WI38 (cell line): ENCODE measurements around the gene ELOB.

ENCODE experiments used
- H3K4me3 ChIP-seq: 2 replicates; pipeline ENCODE4 v1.5.1; 2011; ENCODE audit warnings: low read depth, mild to moderate bottlenecking, control low read depth, low read length
- TF ChIP-seq, protein P1 (sequence below): IDR thresholded peaks from 2 replicates; pipeline ENCODE4 v1.5.1; 2012; ENCODE audit warnings: low read depth, mild to moderate bottlenecking, control low read depth, low read length

The ELOB gene

DNA sequence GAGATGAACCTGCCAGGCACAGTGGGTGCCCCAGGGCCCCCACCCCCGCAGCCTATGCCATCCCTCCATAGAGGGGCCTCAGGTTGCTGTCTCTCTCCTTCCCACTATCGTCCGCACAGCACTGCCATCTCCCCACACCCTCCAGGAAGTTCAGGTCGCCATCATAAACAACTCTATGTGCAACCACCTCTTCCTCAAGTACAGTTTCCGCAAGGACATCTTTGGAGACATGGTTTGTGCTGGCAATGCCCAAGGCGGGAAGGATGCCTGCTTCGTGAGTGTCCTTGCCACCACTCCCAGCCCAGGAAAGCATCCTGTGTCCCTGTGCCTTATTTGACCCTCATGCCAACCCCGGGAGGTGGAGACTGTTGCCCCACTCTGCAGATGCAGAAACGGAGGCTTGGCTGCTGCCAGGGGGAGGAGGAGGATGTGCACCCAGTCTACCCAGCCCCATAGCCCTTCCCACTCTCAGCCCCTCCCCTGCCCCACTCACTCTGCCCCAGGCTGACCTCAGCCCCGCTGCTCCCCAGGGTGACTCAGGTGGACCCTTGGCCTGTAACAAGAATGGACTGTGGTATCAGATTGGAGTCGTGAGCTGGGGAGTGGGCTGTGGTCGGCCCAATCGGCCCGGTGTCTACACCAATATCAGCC is 43.9 kb upstream of the ELOB start:
- no peak overlapping the region for H3K4me3 ChIP-seq
- TF ChIP-seq, protein P1, sequence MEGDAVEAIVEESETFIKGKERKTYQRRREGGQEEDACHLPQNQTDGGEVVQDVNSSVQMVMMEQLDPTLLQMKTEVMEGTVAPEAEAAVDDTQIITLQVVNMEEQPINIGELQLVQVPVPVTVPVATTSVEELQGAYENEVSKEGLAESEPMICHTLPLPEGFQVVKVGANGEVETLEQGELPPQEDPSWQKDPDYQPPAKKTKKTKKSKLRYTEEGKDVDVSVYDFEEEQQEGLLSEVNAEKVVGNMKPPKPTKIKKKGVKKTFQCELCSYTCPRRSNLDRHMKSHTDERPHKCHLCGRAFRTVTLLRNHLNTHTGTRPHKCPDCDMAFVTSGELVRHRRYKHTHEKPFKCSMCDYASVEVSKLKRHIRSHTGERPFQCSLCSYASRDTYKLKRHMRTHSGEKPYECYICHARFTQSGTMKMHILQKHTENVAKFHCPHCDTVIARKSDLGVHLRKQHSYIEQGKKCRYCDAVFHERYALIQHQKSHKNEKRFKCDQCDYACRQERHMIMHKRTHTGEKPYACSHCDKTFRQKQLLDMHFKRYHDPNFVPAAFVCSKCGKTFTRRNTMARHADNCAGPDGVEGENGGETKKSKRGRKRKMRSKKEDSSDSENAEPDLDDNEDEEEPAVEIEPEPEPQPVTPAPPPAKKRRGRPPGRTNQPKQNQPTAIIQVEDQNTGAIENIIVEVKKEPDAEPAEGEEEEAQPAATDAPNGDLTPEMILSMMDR, result no peak

DNA sequence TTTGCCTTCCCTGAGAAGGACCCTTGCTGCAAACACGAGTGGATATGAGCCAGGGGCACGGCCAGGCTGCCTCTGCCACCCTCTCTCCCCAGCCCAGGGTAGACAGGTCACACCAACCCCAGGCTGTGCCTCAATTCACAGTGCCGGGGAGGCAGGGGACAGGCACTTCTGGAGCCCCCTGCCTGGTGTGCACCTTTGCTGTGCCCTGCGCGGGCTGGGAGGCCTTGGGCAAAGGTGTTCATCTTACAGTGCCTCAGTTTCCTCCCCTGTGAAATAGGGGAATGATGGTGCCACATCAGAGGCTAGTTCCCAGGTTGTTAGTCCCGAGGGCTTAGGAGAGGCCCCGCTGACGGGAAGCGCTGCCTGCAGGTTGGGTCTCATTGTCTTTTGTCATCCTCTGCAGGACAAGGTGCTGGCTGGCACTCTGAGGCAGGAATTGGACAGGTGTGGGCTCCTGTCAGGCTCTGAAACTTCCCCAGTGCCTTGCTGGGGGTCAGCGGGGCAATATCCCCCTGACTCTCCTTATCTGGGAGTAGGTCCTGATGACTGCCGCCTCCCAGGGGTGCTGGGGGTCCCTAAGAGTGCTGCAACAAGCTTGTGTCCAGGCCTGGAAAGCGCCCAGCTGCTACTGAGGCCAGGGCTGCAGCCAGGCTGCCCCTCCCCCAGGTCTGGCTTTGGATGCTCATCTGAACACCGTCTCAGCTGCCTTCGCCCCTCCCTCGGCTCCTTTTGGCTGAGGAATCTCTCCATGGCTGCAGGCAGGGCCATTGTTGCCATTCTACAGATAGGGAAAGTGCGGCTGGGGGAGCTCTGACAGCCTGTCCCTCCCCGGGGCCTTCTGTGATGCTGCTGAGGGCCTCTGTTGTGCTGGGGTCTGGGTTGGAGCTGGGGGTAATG is 43.1 kb upstream of the ELOB start:
- H3K4me3 ChIP-seq, result no peak overlapping the region
- TF ChIP-seq, protein P1, result no peak

DNA sequence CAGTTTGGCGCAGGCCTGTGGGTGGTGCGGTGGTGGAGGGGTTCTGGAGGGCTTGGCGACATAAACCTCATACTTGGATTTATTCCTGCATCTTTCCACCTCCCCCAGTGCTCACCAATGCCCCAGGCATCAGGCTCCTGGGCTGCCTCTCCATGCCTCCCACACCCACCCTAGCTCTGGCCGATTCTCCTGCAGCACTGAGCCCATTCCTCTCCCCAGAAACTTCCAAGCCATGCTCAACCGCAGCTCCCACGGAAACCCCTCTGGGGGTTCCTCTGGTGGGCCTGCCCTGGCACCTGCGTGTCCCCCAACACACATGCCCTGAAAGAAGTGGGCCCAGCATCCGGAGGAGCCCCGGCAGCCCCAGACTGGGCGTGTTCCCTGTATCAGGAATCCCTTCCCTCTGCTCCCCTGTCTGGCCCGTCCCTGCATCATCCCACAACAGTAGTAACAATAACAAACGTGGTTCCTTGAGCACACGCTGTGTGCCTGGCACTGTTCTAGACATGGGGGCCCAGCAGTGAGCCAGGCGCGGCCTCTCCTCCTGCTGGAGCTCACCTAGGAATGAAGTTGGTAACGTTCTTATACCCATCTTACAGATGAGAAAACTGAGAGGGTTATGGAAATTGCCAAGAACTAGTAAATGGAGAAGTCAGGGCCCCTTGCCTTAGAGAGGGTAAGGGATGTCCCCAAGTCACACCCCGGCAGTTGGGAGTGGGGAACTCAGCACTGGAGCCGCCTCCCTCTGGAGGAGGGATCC is 42.3 kb upstream of the ELOB start:
- TF ChIP-seq, protein P1, result no peak

DNA sequence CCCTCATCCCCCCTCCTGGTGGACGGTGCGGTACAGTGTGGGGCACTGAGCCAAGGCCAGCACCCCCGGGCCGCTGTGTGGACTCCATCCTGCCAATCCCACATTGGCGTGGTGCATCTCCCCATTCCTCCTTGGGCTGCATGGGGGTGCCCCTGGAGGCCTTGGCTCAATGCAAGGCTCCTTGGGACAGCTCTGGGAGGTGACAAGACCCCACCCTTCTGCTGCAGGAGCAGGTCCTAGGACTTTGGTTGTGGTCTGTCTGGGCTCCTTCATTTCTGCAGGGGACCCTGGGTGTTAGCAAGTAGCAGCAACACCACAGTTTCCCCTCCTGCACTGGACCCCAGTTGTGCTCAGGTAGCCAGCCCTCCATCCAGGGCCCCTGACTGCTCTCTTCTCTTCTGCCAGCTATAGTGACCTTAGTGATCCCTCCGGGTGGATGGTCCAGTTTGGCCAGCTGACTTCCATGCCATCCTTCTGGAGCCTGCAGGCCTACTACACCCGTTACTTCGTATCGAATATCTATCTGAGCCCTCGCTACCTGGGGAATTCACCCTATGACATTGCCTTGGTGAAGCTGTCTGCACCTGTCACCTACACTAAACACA is 41.3 kb upstream of the ELOB start:
- H3K4me3 ChIP-seq, result no peak overlapping the region
- TF ChIP-seq, protein P1, result no peak

More for the DNA sequence above, 42.3 kb upstream of the ELOB start:
- no peak overlapping the region for H3K4me3 ChIP-seq

DNA sequence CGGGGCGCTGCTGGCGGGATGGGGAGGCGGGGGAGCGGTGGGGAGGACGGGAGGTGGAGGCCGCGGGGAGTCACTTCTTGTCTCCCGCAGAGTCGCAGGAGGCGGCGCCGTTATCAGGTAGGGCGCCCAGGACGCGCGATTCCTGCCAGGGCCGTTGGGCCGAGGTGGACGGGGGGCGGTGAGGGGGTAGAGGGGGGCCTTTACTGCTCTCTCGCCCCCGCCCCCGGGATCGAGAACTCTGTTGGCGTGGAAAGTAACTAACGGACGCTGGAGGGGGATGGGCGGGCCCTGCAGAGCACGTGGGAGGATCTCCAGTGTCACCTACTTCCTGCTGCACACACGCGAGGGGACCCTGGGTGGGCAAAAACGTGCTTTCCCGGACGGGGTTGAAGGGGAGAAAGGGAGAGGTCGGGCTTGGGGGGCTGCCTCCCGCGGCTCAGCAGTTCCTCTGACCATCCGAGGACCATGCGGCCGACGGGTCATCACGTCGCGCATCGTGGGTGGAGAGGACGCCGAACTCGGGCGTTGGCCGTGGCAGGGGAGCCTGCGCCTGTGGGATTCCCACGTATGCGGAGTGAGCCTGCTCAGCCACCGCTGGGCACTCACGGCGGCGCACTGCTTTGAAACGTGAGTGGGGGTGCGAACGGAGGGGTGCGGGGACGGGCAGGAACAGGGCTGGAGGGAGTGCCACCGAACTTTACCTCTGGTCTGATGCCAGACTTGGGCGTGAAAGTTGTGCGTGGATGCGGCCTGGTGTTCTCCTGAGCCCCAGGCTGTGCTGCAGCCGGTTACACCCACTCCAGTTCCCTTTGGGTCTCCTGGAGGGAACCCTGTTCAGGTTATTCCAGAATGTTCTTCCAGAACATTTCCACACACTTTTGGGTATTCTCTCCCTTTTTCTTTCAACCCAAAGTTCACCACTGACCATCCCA is 40.5 kb upstream of the ELOB start:
- TF ChIP-seq, protein P1, result no peak

DNA sequence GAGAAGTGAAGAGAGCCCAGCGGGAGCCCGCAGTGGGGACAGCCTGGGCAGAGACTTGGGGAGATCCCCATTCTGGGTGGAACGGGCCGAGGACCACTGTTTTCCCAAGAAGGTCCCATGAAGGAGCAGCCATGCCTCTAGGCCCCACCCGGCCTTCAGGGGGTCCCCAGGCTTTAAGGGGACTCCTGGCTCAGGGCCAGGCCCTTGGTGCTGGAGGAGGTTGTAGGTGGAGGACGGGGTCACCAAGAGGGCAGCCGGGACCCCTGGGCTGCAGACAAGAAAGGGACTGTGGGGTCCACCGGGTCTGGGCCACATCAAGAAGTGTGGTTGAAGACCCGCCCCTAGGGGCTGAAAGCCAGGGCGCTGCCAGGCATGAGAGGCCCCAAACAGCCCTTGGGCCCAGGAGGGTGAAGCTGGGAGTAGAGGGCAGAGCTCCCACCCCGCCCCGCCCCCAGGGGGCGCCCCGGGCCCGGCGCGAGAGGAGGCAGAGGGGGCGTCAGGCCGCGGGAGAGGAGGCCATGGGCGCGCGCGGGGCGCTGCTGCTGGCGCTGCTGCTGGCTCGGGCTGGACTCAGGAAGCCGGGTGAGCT is 39.8 kb upstream of the ELOB start, which contains the start of gene PRSS21:
TSS of gene PRSS21 (plus strand) at position 487 of the 589 bp plus-strand sequence. CDS start at position 519, 32 bp downstream.
- H3K4me3 ChIP-seq, result no peak within 1 kb of the TSS
- TF ChIP-seq, protein P1, result no peak

More for the DNA sequence above, 40.5 kb upstream of the ELOB start:
- H3K4me3 ChIP-seq, result no peak overlapping the region
